Hematopoietic multipotent progenitor cell (in vitro differentiated cells): ENCODE results near the gene GPR107. TPM values are rescaled to one million over a fixed set of nuclear protein-coding genes. Genes with fewer than 3 reads are reported as not detected.

ENCODE experiments used
- DNase-seq, 3 donors: peaks; one replicate each; pipeline ENCODE4 v3.0.0-alpha.2; 2011 to 2015; ENCODE audit warnings: low read depth in 2 of 3, low spot score in 2 of 3
- total RNA-seq: library from RNA; depleted of rRNA; stranded (reverse); fragments of >200 nt; gene quantifications from one replicate; pipeline ENCODE4 v1.2.3, GENCODE V29; 2012

The GPR107 gene
- total RNA-seq, 1 donor: 15.6 TPM

- DNase-seq: no peak
These were observed 600 bp upstream of the GPR107 start for GRCh38 chr9:130053109-130053503.

GRCh38 chr9:130054325-130054786 is 650 bp downstream of the GPR107 start:
- no peak for DNase-seq

GRCh38 chr9:130054820-130055219 is 1.1 kb downstream of the GPR107 start:
- DNase-seq: no peak

GRCh38 chr9:130058154-130058553 is 4.4 kb downstream of the GPR107 start:
- DNase-seq: peak in 1 of 3 donors; percentile 48

GRCh38 chr9:130058887-130059286 is 5.2 kb downstream of the GPR107 start:
- no peak for DNase-seq

- DNase-seq: no peak
These were observed 6.6 kb downstream of the GPR107 start for GRCh38 chr9:130060296-130060695.

- DNase-seq: no peak
These were observed 9.0 kb downstream of the GPR107 start for GRCh38 chr9:130062750-130063149.

- DNase-seq: no peak
These were observed 10.9 kb downstream of the GPR107 start for GRCh38 chr9:130064621-130065020.

GRCh38 chr9:130069048-130069447 is 15.3 kb downstream of the GPR107 start:
- no peak for DNase-seq

GRCh38 chr9:130072515-130073235 is 19.0 kb downstream of the GPR107 start:
- no peak for DNase-seq

GRCh38 chr9:130073373-130073772 is 19.7 kb downstream of the GPR107 start:
- no peak for DNase-seq

- no peak for DNase-seq
These were observed 24.8 kb downstream of the GPR107 start for GRCh38 chr9:130078547-130078946.

GRCh38 chr9:130084337-130084736 is 30.6 kb downstream of the GPR107 start:
- no peak for DNase-seq

- no peak for DNase-seq
These were observed 34.3 kb downstream of the GPR107 start for GRCh38 chr9:130088051-130088450.

- DNase-seq: no peak
These were observed 35.4 kb downstream of the GPR107 start for GRCh38 chr9:130089141-130089540.

GRCh38 chr9:130090915-130091314 is 37.2 kb downstream of the GPR107 start:
- no peak for DNase-seq

GRCh38 chr9:130092910-130093309 is 39.2 kb downstream of the GPR107 start:
- DNase-seq: no peak

- DNase-seq: no peak
These were observed 42.2 kb downstream of the GPR107 start for GRCh38 chr9:130095872-130096271.

GRCh38 chr9:130100681-130101080 is 47.0 kb downstream of the GPR107 start:
- no peak for DNase-seq

GRCh38 chr9:130101915-130102314 is 48.2 kb downstream of the GPR107 start:
- DNase-seq: no peak

GRCh38 chr9:130104491-130105193 is 50.9 kb downstream of the GPR107 start:
- DNase-seq: no peak

GRCh38 chr9:130106860-130107233 is 53.1 kb downstream of the GPR107 start:
- DNase-seq: no peak
